ENCODE measurements around the gene FHIT.

Gene FHIT

GRCh38 chr3:60304112-60304511, 947.1 kb downstream of the FHIT start:
- DNase-seq (ENCODE audit: low read depth), result peak; percentile 40
- TF ChIP-seq CTCF (IDR thresholded peaks at IDR 0.05; ENCODE audit: low read depth, low read length, missing control alignments), result no peak
- no peak overlapping the region for H3K4me3 ChIP-seq (ENCODE audit: low read depth, low read length)
- in situ Hi-C loops (cut with HindIII; ENCODE audit: low sequenced_read_pairs), result no loop called here

GRCh38 chr3:60303160-60303559, 948.1 kb downstream of the FHIT start:
- no peak for DNase-seq (ENCODE audit: low read depth)
- in situ Hi-C loops (cut with HindIII; ENCODE audit: low sequenced_read_pairs), result no loop called here
- TF ChIP-seq CTCF (IDR thresholded peaks at IDR 0.05; ENCODE audit: low read depth, low read length, missing control alignments), result no peak
- H3K4me3 ChIP-seq (ENCODE audit: low read depth, low read length), result no peak overlapping the region

- no peak for TF ChIP-seq CTCF (IDR thresholded peaks at IDR 0.05; ENCODE audit: low read depth, low read length, missing control alignments)
- DNase-seq (ENCODE audit: low read depth), result peak; percentile 20
- in situ Hi-C loops (cut with HindIII; ENCODE audit: low sequenced_read_pairs), result no loop called here
- no peak overlapping the region for H3K4me3 ChIP-seq (ENCODE audit: low read depth, low read length)
Observed at GRCh38 chr3:60301142-60301541, 950.1 kb downstream of the FHIT start.

- in situ Hi-C loops (cut with HindIII; ENCODE audit: low sequenced_read_pairs), result no loop called here
- H3K4me3 ChIP-seq (ENCODE audit: low read depth, low read length), result no peak overlapping the region
- no peak for DNase-seq (ENCODE audit: low read depth)
- TF ChIP-seq CTCF (IDR thresholded peaks at IDR 0.05; ENCODE audit: low read depth, low read length, missing control alignments), result no peak
Observed at GRCh38 chr3:60298141-60298540, 953.1 kb downstream of the FHIT start.

GRCh38 chr3:60294181-60294580, 957.1 kb downstream of the FHIT start:
- no peak for TF ChIP-seq CTCF (IDR thresholded peaks at IDR 0.05; ENCODE audit: low read depth, low read length, missing control alignments)
- no peak overlapping the region for H3K4me3 ChIP-seq (ENCODE audit: low read depth, low read length)
- peak; percentile 68 for DNase-seq (ENCODE audit: low read depth)
- in situ Hi-C loops (cut with HindIII; ENCODE audit: low sequenced_read_pairs), result no loop called here

GRCh38 chr3:60291115-60291514, 960.1 kb downstream of the FHIT start:
- no peak for DNase-seq (ENCODE audit: low read depth)
- in situ Hi-C loops (cut with HindIII; ENCODE audit: low sequenced_read_pairs), result no loop called here
- H3K4me3 ChIP-seq (ENCODE audit: low read depth, low read length), result no peak overlapping the region
- no peak for TF ChIP-seq CTCF (IDR thresholded peaks at IDR 0.05; ENCODE audit: low read depth, low read length, missing control alignments)

- no peak for TF ChIP-seq CTCF (IDR thresholded peaks at IDR 0.05; ENCODE audit: low read depth, low read length, missing control alignments)
- no peak for DNase-seq (ENCODE audit: low read depth)
- in situ Hi-C loops (cut with HindIII; ENCODE audit: low sequenced_read_pairs), result no loop called here
- H3K4me3 ChIP-seq (ENCODE audit: low read depth, low read length), result no peak overlapping the region
Observed at GRCh38 chr3:60290122-60290492, 961.1 kb downstream of the FHIT start.

Measured in astrocyte of the cerebellum (primary cell).